HepG2 (cell line): Measurements from ENCODE around the gene PAN2. TPM values are rescaled to one million over a fixed set of nuclear protein-coding genes. Genes with fewer than 3 reads are reported as not detected.

Experiments used
- JDP2 ChIP-seq: sonication (generic); formaldehyde crosslinking; IDR thresholded peaks from 2 replicates; pipeline ENCODE4 v1.8.1; 2022; ENCODE audit warnings: missing genetic modification reagents, borderline replicate concordance
- KMT2A ChIP-seq: sonication (generic); formaldehyde crosslinking; IDR thresholded peaks from 2 replicates; pipeline ENCODE4 v1.4.0; 2020; ENCODE audit warnings: missing genetic modification reagents
- NCOA2 ChIP-seq: sonication (generic); formaldehyde crosslinking; IDR thresholded peaks from 2 replicates; pipeline ENCODE4 v1.8.0; 2022; ENCODE audit warnings: inconsistent platforms
- NFKBIZ ChIP-seq: IDR thresholded peaks from 2 replicates; pipeline ENCODE4 v1.6.1; 2018; ENCODE audit warnings: missing genetic modification reagents, missing compliant biosample characterization
- NFRKB ChIP-seq: fragments of 450-650 bp; IDR thresholded peaks from 2 replicates; pipeline ENCODE4 v1.6.1; 2017
- PAF1 ChIP-seq: IDR thresholded peaks from 2 replicates; pipeline ENCODE4 v1.6.1; 2016; ENCODE audit warnings: missing genetic modification reagents, missing compliant biosample characterization
- POLR2A ChIP-seq, 2 experiments: IDR thresholded peaks; 2 replicates each; pipeline ENCODE4 v1.6.1; 2011; ENCODE audit warnings: low read depth in 2 of 2, low read length in 2 of 2, mild to moderate bottlenecking in 1 of 2, moderate library complexity in 1 of 2; ENCODE audit not compliant: insufficient read depth in 1 of 2
- SP5 ChIP-seq: IDR thresholded peaks from 2 replicates; pipeline ENCODE4 v1.6.1; 2016; ENCODE audit warnings: low read depth, borderline replicate concordance
- SRY ChIP-seq: sonication (generic); formaldehyde crosslinking; IDR thresholded peaks from 2 replicates; pipeline ENCODE4 v1.8.0; 2022; ENCODE audit warnings: mild to moderate bottlenecking, missing genetic modification reagents
- ZFP90 ChIP-seq: sonication (generic); formaldehyde crosslinking; IDR thresholded peaks from 2 replicates; pipeline ENCODE4 v1.8.0; 2022; ENCODE audit warnings: missing genetic modification reagents, mild to moderate bottlenecking, inconsistent platforms, borderline replicate concordance
- ZSCAN12 ChIP-seq: sonication (generic); formaldehyde crosslinking; IDR thresholded peaks from 2 replicates; pipeline ENCODE4 v1.9.0; 2021; ENCODE audit warnings: mild to moderate bottlenecking, missing genetic modification reagents
- polyA plus RNA-seq, 8 experiments: library from polyadenylated mRNA; depleted of rRNA in 3 of 8; stranded (reverse) in 7 of 8; unstranded in 1 of 8; fragments of >200 nt; fragmentation: Illumina TruSeq in 4 of 8; extraction: Trizol in 4 of 8; gene quantifications; 2 replicates each; pipeline versions ENCODE4 v1.2.1 to v1.2.3, GENCODE V29; 2011 to 2016; ENCODE audit warnings: low read depth in 4 of 8, missing spikeins in 1 of 8, mixed read lengths in 1 of 8; ENCODE audit not compliant: insufficient read depth in 1 of 8
- total RNA-seq, 5 experiments: library from RNA; depleted of rRNA; stranded (reverse); fragments of >200 nt; fragmentation: Illumina TruSeq; extraction: Trizol; gene quantifications; 2 replicates each; pipeline ENCODE4 v1.2.3, GENCODE V29; 2016; ENCODE audit warnings: low read depth in 1 of 5
- TF ChIP-seq, protein P1 (sequence below): sonication (generic); formaldehyde crosslinking; IDR thresholded peaks from 2 replicates; pipeline ENCODE4 v1.5.0; 2020; ENCODE audit warnings: mild to moderate bottlenecking, missing genetic modification reagents
- TF ChIP-seq, protein P2 (sequence below): sonication (generic); formaldehyde crosslinking; IDR thresholded peaks from 2 replicates; pipeline ENCODE4 v1.5.0; 2020; ENCODE audit warnings: mild to moderate bottlenecking, missing genetic modification reagents
- TF ChIP-seq, protein P3 (sequence below): sonication (generic); formaldehyde crosslinking; IDR thresholded peaks from 2 replicates; pipeline ENCODE4 v1.4.0; 2020; ENCODE audit warnings: missing genetic modification reagents
- TF ChIP-seq, protein P4 (sequence below): sonication (generic); formaldehyde crosslinking; IDR thresholded peaks from 2 replicates; pipeline ENCODE4 v1.8.0; 2022; ENCODE audit warnings: missing genetic modification reagents, mild to moderate bottlenecking, borderline replicate concordance
- TF ChIP-seq, protein P5 (sequence below): IDR thresholded peaks from 2 replicates; pipeline ENCODE4 v1.6.1; 2016
- TF ChIP-seq, protein P6 (sequence below): sonication (generic); formaldehyde crosslinking; IDR thresholded peaks from 2 replicates; pipeline ENCODE4 v1.5.0; 2020; ENCODE audit warnings: mild to moderate bottlenecking, missing genetic modification reagents

The PAN2 gene
- total and polyA plus RNA-seq, 2 of the 13 experiments (the other 11 are each of a cell fraction or from before 2014, with no cell fraction given) = 27.2 to 61.1 TPM

DNA sequence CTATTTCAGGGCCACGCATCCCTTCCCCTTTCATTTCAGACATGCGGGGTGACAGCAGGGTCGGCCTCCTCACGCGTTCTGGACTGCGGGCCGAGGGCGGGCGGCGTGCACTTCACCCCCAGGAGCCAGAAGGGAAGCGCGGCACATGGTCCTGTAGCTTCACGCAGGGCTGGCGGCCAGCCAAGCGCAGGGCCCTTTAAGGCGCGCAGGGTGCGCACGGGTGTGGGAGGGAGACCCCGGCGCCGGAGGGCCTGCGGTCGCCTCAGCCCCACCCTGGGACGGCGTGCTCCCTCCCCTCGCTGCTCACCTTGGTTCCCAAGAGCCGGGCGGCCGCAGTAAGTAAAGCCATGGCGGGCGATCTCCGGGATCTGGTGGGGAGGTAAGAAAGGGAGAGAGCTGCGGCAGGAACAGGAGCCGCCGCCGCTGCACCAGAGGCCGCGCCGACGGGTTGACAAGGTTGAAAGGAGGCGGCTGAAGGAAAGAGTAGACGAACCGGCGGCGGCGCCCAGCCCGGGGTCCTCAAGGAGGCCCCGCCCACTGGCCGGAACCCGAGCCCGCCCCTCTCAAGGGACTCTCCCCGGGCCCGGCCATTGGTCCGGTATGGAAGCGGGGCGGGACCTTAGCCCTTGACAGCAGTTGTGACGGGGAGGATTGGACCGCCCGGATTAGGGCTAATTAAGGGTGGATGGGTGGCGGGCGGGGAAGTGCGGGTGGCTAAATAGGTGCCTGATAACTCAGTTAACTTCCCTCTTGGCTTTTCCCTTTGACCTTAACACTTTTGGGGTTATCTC lies 33.8 kb downstream of the PAN2 start, which contains the start of gene CS (continued):
- TF ChIP-seq, protein P1, sequence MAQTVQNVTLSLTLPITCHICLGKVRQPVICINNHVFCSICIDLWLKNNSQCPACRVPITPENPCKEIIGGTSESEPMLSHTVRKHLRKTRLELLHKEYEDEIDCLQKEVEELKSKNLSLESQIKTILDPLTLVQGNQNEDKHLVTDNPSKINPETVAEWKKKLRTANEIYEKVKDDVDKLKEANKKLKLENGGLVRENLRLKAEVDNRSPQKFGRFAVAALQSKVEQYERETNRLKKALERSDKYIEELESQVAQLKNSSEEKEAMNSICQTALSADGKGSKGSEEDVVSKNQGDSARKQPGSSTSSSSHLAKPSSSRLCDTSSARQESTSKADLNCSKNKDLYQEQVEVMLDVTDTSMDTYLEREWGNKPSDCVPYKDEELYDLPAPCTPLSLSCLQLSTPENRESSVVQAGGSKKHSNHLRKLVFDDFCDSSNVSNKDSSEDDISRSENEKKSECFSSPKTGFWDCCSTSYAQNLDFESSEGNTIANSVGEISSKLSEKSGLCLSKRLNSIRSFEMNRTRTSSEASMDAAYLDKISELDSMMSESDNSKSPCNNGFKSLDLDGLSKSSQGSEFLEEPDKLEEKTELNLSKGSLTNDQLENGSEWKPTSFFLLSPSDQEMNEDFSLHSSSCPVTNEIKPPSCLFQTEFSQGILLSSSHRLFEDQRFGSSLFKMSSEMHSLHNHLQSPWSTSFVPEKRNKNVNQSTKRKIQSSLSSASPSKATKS (CRISPR knock-in tag) = no peak
- TF ChIP-seq PAF1 (no peak), NCOA2 (CRISPR knock-in tag) (no peak; the same call in 1 of the 2 replicates), KMT2A (CRISPR knock-in tag) (peak; percentile 52; the same call in 1 of the 2 replicates), NFKBIZ (CRISPR knock-in tag) (no peak), SRY (peak; percentile 36; the same call in 1 of the 2 replicates), POLR2A (IDR thresholded peaks at IDR 0.05; ENCODE audit: insufficient read depth in 1 of 2, low read depth in 2 of 2, low read length in 2 of 2) (peak; percentile 54 to 70), ZSCAN12 (CRISPR knock-in tag) (no peak), JDP2 (CRISPR knock-in tag) (no peak), ZFP90 (CRISPR knock-in tag) (no peak), SP5 (CRISPR knock-in tag) (peak; percentile 41; the same call in 1 of the 2 replicates), NFRKB (no peak)
- TF ChIP-seq, protein P2, sequence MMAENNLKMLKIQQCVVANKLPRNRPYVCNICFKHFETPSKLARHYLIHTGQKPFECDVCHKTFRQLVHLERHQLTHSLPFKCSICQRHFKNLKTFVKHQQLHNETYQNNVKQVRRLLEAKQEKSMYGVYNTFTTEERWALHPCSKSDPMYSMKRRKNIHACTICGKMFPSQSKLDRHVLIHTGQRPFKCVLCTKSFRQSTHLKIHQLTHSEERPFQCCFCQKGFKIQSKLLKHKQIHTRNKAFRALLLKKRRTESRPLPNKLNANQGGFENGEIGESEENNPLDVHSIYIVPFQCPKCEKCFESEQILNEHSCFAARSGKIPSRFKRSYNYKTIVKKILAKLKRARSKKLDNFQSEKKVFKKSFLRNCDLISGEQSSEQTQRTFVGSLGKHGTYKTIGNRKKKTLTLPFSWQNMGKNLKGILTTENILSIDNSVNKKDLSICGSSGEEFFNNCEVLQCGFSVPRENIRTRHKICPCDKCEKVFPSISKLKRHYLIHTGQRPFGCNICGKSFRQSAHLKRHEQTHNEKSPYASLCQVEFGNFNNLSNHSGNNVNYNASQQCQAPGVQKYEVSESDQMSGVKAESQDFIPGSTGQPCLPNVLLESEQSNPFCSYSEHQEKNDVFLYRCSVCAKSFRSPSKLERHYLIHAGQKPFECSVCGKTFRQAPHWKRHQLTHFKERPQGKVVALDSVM = no peak
- TF ChIP-seq, protein P3, sequence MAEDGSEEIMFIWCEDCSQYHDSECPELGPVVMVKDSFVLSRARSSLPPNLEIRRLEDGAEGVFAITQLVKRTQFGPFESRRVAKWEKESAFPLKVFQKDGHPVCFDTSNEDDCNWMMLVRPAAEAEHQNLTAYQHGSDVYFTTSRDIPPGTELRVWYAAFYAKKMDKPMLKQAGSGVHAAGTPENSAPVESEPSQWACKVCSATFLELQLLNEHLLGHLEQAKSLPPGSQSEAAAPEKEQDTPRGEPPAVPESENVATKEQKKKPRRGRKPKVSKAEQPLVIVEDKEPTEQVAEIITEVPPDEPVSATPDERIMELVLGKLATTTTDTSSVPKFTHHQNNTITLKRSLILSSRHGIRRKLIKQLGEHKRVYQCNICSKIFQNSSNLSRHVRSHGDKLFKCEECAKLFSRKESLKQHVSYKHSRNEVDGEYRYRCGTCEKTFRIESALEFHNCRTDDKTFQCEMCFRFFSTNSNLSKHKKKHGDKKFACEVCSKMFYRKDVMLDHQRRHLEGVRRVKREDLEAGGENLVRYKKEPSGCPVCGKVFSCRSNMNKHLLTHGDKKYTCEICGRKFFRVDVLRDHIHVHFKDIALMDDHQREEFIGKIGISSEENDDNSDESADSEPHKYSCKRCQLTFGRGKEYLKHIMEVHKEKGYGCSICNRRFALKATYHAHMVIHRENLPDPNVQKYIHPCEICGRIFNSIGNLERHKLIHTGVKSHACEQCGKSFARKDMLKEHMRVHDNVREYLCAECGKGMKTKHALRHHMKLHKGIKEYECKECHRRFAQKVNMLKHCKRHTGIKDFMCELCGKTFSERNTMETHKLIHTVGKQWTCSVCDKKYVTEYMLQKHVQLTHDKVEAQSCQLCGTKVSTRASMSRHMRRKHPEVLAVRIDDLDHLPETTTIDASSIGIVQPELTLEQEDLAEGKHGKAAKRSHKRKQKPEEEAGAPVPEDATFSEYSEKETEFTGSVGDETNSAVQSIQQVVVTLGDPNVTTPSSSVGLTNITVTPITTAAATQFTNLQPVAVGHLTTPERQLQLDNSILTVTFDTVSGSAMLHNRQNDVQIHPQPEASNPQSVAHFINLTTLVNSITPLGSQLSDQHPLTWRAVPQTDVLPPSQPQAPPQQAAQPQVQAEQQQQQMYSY (CRISPR knock-in tag) = no peak
- TF ChIP-seq, protein P4, sequence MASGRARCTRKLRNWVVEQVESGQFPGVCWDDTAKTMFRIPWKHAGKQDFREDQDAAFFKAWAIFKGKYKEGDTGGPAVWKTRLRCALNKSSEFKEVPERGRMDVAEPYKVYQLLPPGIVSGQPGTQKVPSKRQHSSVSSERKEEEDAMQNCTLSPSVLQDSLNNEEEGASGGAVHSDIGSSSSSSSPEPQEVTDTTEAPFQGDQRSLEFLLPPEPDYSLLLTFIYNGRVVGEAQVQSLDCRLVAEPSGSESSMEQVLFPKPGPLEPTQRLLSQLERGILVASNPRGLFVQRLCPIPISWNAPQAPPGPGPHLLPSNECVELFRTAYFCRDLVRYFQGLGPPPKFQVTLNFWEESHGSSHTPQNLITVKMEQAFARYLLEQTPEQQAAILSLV = peak; percentile 77; the same call in 1 of the 2 replicates
- TF ChIP-seq, protein P5, sequence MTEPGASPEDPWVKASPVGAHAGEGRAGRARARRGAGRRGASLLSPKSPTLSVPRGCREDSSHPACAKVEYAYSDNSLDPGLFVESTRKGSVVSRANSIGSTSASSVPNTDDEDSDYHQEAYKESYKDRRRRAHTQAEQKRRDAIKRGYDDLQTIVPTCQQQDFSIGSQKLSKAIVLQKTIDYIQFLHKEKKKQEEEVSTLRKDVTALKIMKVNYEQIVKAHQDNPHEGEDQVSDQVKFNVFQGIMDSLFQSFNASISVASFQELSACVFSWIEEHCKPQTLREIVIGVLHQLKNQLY (CRISPR knock-in tag) = no peak
- TF ChIP-seq, protein P6, sequence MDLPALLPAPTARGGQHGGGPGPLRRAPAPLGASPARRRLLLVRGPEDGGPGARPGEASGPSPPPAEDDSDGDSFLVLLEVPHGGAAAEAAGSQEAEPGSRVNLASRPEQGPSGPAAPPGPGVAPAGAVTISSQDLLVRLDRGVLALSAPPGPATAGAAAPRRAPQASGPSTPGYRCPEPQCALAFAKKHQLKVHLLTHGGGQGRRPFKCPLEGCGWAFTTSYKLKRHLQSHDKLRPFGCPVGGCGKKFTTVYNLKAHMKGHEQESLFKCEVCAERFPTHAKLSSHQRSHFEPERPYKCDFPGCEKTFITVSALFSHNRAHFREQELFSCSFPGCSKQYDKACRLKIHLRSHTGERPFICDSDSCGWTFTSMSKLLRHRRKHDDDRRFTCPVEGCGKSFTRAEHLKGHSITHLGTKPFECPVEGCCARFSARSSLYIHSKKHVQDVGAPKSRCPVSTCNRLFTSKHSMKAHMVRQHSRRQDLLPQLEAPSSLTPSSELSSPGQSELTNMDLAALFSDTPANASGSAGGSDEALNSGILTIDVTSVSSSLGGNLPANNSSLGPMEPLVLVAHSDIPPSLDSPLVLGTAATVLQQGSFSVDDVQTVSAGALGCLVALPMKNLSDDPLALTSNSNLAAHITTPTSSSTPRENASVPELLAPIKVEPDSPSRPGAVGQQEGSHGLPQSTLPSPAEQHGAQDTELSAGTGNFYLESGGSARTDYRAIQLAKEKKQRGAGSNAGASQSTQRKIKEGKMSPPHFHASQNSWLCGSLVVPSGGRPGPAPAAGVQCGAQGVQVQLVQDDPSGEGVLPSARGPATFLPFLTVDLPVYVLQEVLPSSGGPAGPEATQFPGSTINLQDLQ (CRISPR knock-in tag) = peak; percentile 99
